Choroid plexus epithelial cell (primary cell): ENCODE measurements around the gene RBM20.

ENCODE experiments used
- DNase-seq: peaks from one replicate; pipeline ENCODE4 v3.0.0-alpha.2; 2010; ENCODE audit warnings: low read depth
- H3K4me3 ChIP-seq: 2 replicates; pipeline ENCODE4 v1.5.1; 2011; ENCODE audit warnings: low read depth, mild to moderate bottlenecking, control low read depth, low read length, moderate library complexity
- TF ChIP-seq, protein P1 (sequence below): conservative IDR thresholded peaks from 2 replicates; pipeline ENCODE4 v1.5.1; 2011; ENCODE audit warnings: low read depth, mild to moderate bottlenecking, control low read depth, inconsistent platforms, low read length, moderate library complexity

The RBM20 gene

DNA sequence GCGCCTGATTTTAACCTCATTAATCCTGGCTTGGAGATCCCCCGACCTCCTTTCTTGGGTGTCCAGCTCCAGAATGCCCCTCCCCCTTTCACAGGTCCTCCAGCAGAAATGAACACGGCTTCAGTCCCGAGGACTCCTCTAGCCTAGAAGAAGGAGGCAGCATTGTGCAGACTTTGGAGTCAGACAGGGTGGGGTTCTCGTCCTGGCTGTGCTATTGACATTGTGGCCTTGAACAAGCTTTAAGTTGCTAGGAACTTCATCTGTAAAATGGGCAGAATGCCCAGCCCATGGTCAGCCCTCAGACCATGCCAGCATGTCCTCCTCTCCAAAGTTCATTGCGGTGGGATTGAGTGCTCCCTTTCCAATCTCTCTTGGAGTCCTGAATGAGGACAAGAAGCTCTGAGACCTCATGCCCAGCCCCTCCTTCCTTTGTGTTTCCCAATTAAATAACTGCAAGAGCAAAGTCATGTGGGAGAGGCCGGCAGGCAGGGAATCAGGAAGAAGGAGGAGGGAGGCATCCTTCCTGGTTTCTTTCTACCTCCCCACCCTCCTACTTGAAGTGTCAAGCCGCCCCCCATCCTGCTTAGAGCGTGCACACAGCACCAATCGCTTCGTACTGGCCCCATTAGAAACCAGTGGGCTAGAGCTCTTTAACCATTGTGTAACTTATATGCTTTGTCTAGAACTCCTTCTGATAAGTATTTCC lies 86.4 kb downstream of the RBM20 start:
- no peak for DNase-seq
- no peak overlapping the region for H3K4me3 ChIP-seq
- TF ChIP-seq, protein P1, sequence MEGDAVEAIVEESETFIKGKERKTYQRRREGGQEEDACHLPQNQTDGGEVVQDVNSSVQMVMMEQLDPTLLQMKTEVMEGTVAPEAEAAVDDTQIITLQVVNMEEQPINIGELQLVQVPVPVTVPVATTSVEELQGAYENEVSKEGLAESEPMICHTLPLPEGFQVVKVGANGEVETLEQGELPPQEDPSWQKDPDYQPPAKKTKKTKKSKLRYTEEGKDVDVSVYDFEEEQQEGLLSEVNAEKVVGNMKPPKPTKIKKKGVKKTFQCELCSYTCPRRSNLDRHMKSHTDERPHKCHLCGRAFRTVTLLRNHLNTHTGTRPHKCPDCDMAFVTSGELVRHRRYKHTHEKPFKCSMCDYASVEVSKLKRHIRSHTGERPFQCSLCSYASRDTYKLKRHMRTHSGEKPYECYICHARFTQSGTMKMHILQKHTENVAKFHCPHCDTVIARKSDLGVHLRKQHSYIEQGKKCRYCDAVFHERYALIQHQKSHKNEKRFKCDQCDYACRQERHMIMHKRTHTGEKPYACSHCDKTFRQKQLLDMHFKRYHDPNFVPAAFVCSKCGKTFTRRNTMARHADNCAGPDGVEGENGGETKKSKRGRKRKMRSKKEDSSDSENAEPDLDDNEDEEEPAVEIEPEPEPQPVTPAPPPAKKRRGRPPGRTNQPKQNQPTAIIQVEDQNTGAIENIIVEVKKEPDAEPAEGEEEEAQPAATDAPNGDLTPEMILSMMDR, result no peak

- TF ChIP-seq, protein P1, result no peak
- no peak for DNase-seq
- H3K4me3 ChIP-seq, result no peak overlapping the region
Observed at GRCh38 chr10:110733218-110733952, 89.2 kb downstream of the RBM20 start.

DNA sequence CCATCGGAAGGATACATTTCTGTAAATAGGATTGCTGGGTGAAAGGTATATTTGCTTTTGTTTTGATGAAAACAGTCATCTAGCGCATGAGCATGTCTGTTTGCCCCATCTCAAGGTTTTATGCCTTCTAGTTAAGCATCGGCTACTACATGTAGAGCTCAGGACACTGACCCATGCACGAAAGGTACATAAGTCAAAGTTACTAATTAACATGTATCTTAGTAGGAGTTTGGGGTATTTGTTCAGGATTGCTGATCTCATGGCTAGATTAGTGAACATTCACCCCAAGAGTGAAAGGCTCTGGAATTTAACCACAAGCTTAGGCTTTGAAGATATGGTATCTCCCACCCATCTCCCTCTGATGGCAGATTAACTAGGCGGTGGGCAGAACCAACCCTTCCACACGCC lies 91.5 kb downstream of the RBM20 start:
- H3K4me3 ChIP-seq, result no peak overlapping the region
- DNase-seq, result no peak
- TF ChIP-seq, protein P1, result no peak

DNA sequence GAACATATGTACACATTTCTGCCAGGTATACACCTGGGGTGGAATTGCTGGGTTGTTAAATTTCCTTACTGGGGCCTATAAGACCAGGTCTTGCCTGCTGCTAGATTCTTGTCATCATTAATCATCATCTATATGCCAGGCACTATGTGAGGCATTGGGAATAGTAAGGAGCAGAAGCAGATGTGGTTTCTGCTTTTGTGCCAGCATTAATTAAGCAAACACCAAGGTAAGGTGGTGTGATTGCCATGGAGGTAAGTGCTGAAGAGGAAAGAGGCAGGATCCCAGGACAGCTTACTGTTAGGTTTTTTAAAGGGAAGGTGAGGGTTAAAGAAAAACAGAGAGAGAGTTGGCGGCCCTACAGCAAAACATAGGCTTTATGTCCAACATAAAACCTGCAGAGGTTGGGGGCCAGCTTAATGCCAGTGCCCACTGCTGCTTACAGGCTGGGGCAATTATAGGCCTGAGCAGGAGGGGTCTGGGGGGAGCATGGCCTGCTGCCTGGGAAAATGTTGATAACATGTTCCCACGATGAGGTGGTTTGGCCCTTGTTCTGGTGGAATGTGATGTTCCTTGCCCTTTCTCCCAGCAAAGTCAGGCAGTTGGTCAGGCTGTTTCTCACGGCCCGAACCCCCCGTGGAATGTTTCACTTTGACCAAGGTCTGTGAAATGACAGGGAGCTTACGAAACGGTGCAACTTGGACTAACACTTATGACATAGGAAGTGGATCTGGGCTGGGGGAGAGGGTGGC lies 93.9 kb downstream of the RBM20 start:
- no peak overlapping the region for H3K4me3 ChIP-seq
- peak; percentile 95 for DNase-seq
- TF ChIP-seq, protein P1, result no peak

- TF ChIP-seq, protein P1, result no peak
- DNase-seq, result peak; percentile 33
- no peak overlapping the region for H3K4me3 ChIP-seq
Observed at GRCh38 chr10:110739811-110740271, 95.7 kb downstream of the RBM20 start.

- DNase-seq, result no peak
- TF ChIP-seq, protein P1, result no peak
- no peak overlapping the region for H3K4me3 ChIP-seq
Observed at GRCh38 chr10:110742801-110743200, 98.7 kb downstream of the RBM20 start.
